ENCODE results near the gene MICAL2. TPM values are rescaled to one million over a fixed set of nuclear protein-coding genes. Genes with fewer than 3 reads are reported as not detected.

Gene MICAL2
- total and polyA plus RNA-seq, 2 of the 13 experiments (the other 11 are each of a cell fraction or from before 2014, with no cell fraction given) = 0.78 to 1.1 TPM

DNA sequence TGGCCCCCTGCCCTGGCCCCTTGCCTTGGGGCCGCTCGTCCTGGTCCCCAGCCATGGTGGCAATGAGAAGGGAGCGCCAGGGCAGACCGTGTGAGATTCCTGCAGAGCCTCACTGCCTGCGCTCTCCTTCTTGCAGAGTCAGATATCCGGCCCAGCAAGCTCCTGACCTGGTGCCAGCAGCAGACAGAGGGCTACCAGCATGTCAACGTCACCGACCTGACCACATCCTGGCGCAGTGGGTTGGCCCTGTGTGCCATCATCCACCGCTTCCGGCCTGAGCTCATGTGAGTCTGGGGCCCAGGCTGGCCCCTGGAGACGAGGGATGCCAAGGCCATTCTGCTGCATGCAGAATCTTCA lies 114.1 kb downstream of the MICAL2 start:
- DNase-seq (ENCODE audit: low spot score) (no peak), FAIRE-seq (no peak), ATAC-seq (no peak)
- intact Hi-C loops (cut with micrococcal nuclease; ENCODE audit: unreplicated experiment) (no loop called here), in situ Hi-C loops (cut with HindIII; ENCODE audit: extremely low pct_ligation_motif_present, low pct_unique_long_range_greater_than_20kb) (no loop called here)
- no peak overlapping the region for H3K9ac ChIP-seq (ENCODE audit: insufficient read depth, low read depth, low read length)
- 77% methylated on average over 4 of the region's 12 CpGs for WGBS (ENCODE audit: low lambda C conversion rate)
- ChIA-PET CTCF (ENCODE audit: low intra/inter-chr PET ratio, low total read pairs) (no interaction called here), POLR2A (no interaction called here)
- no peak overlapping the region for H3K27ac ChIP-seq (ENCODE audit: extremely low read length, insufficient read depth, low read length)
- no peaks in the 10 kb centered on the region for H3K27me3 ChIP-seq (ENCODE audit: control insufficient read depth in 1 of 2, insufficient read depth in 2 of 2, low read length in 2 of 2)
- TF ChIP-seq, protein P1, sequence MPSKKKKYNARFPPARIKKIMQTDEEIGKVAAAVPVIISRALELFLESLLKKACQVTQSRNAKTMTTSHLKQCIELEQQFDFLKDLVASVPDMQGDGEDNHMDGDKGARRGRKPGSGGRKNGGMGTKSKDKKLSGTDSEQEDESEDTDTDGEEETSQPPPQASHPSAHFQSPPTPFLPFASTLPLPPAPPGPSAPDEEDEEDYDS (CRISPR knock-in tag; IDR thresholded peaks at IDR 0.05) = no peak
- TF ChIP-seq, protein P2, sequence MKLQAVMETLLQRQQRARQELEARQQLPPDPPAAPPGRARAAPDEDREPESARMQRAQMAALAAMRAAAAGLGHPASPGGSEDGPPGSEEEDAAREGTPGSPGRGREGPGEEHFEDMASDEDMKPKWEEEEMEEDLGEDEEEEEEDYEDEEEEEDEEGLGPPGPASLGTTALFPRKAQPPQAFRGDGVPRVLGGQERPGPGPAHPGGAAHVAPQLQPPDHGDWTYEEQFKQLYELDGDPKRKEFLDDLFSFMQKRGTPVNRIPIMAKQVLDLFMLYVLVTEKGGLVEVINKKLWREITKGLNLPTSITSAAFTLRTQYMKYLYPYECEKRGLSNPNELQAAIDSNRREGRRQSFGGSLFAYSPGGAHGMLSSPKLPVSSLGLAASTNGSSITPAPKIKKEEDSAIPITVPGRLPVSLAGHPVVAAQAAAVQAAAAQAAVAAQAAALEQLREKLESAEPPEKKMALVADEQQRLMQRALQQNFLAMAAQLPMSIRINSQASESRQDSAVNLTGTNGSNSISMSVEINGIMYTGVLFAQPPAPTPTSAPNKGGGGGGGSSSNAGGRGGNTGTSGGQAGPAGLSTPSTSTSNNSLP (IDR thresholded peaks at IDR 0.05; ENCODE audit: low read depth, low read length) = no peak
- TF ChIP-seq BRD4 (CRISPR knock-in tag; IDR thresholded peaks at IDR 0.05) (no peak), HMG20B (CRISPR knock-in tag; conservative IDR thresholded peaks at IDR 0.05) (no peak), EZH2 (conservative IDR thresholded peaks at IDR 0.05; ENCODE audit: low read depth, low read length) (no peak), ZKSCAN1 (IDR thresholded peaks at IDR 0.05; ENCODE audit: low read length) (no peak), STAG1 (CRISPR knock-in tag; IDR thresholded peaks at IDR 0.05) (no peak), SUZ12 (IDR thresholded peaks at IDR 0.05; ENCODE audit: low read depth, low read length) (no peak), ZNF121 (CRISPR knock-in tag; IDR thresholded peaks at IDR 0.05) (no peak)
- TF ChIP-seq, protein P3, sequence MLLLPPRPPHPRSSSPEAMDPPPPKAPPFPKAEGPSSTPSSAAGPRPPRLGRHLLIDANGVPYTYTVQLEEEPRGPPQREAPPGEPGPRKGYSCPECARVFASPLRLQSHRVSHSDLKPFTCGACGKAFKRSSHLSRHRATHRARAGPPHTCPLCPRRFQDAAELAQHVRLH (CRISPR knock-in tag; IDR thresholded peaks at IDR 0.05; ENCODE audit: borderline replicate concordance, low read depth) = no peak
- no peaks in the 10 kb centered on the region for H3K79me2 ChIP-seq (ENCODE audit: insufficient read depth, low read length)
- no peak overlapping the region for H3K4me3 ChIP-seq (replicated peaks in 1 of 3; ENCODE audit: insufficient read depth in 1 of 3, low read depth in 2 of 3, low read length in 3 of 3)
- H4K20me1 ChIP-seq (ENCODE audit: insufficient read depth, low read length) = no peaks in the 10 kb centered on the region
- H3K4me1 ChIP-seq (ENCODE audit: insufficient read depth, low read length) = peaks cover 53% of the 10 kb centered on the region
- H3K4me2 ChIP-seq (ENCODE audit: low read depth, low read length) = no peak overlapping the region
- H3K9me3 ChIP-seq (ENCODE audit: low read length) = no peaks in the 10 kb centered on the region
- H3K36me3 ChIP-seq (replicated peaks in 1 of 2; ENCODE audit: control insufficient read depth in 1 of 2, insufficient read depth in 2 of 2, low read length in 2 of 2) = no peaks in the 10 kb centered on the region
- H2AFZ ChIP-seq (ENCODE audit: low read length) = no peak overlapping the region
- no TSS peak for BruUV-seq (replicated peaks)
